ENCODE measurements around the gene SARNP.

GRCh38 chr12:55831447-55831815, 13.9 kb upstream of the SARNP start:
- TF ChIP-seq, protein P1, sequence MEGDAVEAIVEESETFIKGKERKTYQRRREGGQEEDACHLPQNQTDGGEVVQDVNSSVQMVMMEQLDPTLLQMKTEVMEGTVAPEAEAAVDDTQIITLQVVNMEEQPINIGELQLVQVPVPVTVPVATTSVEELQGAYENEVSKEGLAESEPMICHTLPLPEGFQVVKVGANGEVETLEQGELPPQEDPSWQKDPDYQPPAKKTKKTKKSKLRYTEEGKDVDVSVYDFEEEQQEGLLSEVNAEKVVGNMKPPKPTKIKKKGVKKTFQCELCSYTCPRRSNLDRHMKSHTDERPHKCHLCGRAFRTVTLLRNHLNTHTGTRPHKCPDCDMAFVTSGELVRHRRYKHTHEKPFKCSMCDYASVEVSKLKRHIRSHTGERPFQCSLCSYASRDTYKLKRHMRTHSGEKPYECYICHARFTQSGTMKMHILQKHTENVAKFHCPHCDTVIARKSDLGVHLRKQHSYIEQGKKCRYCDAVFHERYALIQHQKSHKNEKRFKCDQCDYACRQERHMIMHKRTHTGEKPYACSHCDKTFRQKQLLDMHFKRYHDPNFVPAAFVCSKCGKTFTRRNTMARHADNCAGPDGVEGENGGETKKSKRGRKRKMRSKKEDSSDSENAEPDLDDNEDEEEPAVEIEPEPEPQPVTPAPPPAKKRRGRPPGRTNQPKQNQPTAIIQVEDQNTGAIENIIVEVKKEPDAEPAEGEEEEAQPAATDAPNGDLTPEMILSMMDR (IDR thresholded peaks at IDR 0.05) = no peak
- TF ChIP-seq POLR2AphosphoS5 (IDR thresholded peaks at IDR 0.05; ENCODE audit: insufficient read depth in 1 of 2, low read depth in 1 of 2) = no peak
